ENCODE data around the gene ISCA2. TPM values are rescaled to one million over a fixed set of nuclear protein-coding genes. Genes with fewer than 3 reads are reported as not detected.

ISCA2 gene
- total and polyA plus RNA-seq, 2 donors (not counting 3 experiments of a cell fraction or from before 2014, with no cell fraction given), result 22.6 to 25.7 TPM

GRCh38 chr14:74482571-74482970 is 11.0 kb upstream of the ISCA2 start:
- H3K4me3 ChIP-seq (replicated peaks in 1 of 3; ENCODE audit: insufficient read depth in 1 of 3, low read depth in 1 of 3, low read length in 3 of 3), result no peak overlapping the region
- H3K9me3 ChIP-seq (replicated peaks; ENCODE audit: control insufficient read depth, insufficient read depth, low read length), result no peaks in the 10 kb centered on the region
- H3K4me2 ChIP-seq (ENCODE audit: insufficient read depth, low read length), result no peak overlapping the region
- intact Hi-C loops (cut with micrococcal nuclease) (no loop called here), dilution Hi-C loops (cut with MboI; ENCODE audit: extremely low pct_ligation_motif_present, low sequenced_read_pairs) (no loop called here)
- peaks cover 26% of the 10 kb centered on the region for H3K4me1 ChIP-seq (ENCODE audit: control insufficient read depth, extremely low read depth, insufficient read depth, low read length)
- H3K9me1 ChIP-seq (replicated peaks; ENCODE audit: control insufficient read depth, extremely low read depth, insufficient read depth, low read length), result no peaks in the 10 kb centered on the region
- H3K27ac ChIP-seq (ENCODE audit: insufficient read depth, low read depth, low read length), result no peak overlapping the region
- FAIRE-seq (no peak), DNase-seq (ENCODE audit: low read depth, low spot score) (no peak)
- H3K9ac ChIP-seq (replicated peaks; ENCODE audit: extremely low read depth, insufficient read depth, low read length), result no peak overlapping the region
- H3K79me2 ChIP-seq (ENCODE audit: control insufficient read depth, insufficient read depth, low read length), result peaks cover 6% of the 10 kb centered on the region
- no TSS peak for BruUV-seq (replicated peaks)
- peaks cover 12 to 20% of the 10 kb centered on the region in 2 experiments for H3K36me3 ChIP-seq (ENCODE audit: control insufficient read depth in 2 of 2, extremely low read depth in 1 of 2, insufficient read depth in 2 of 2, low read length in 2 of 2)
- CTCF ChIA-PET, result interaction anchor here (1.2 kb wide), 1 partner anchor 8 kb away, joined by 3 read pairs; no protein-coding TSS in a partner anchor
- TF ChIP-seq GATA2 (IDR thresholded peaks at IDR 0.05; ENCODE audit: insufficient read depth, insufficient read length, low read depth, low read length) (no peak), POLR2AphosphoS5 (IDR thresholded peaks at IDR 0.05; ENCODE audit: insufficient read depth, low read depth, low read length) (no peak), POLR2A (IDR thresholded peaks at IDR 0.05; ENCODE audit: low read depth, low read length) (no peak), JUN (IDR thresholded peaks at IDR 0.05; ENCODE audit: borderline replicate concordance, insufficient read depth, insufficient read length, low read depth) (no peak), MAX (IDR thresholded peaks at IDR 0.05; ENCODE audit: insufficient read depth, insufficient read length) (no peak), FOS (IDR thresholded peaks at IDR 0.05; ENCODE audit: borderline replicate concordance, insufficient read depth, low read length) (no peak), MYC (IDR thresholded peaks at IDR 0.05; ENCODE audit: low read depth, low read length) (no peak), EZH2 (IDR thresholded peaks at IDR 0.05; ENCODE audit: borderline replicate concordance, low read depth, low read length, severe bottlenecking) (no peak)
- H3K27me3 ChIP-seq (ENCODE audit: control insufficient read depth in 2 of 2, insufficient read depth in 2 of 2, low read length in 2 of 2), result no peaks in the 10 kb centered on the region
- no peaks in the 10 kb centered on the region for H4K20me1 ChIP-seq (replicated peaks; ENCODE audit: control insufficient read depth, extremely low read depth, insufficient read depth, low read length)
- POLR2A ChIA-PET, result no interaction called here
- H2AFZ ChIP-seq (ENCODE audit: low read depth, low read length), result no peak overlapping the region

- Histone ChIP-seq H3K79me2 (ENCODE audit: control insufficient read depth, insufficient read depth, low read length) (peaks cover 11% of the 10 kb centered on the region), H3K9me3 (replicated peaks; ENCODE audit: control insufficient read depth, insufficient read depth, low read length) (no peaks in the 10 kb centered on the region), H3K9ac (replicated peaks; ENCODE audit: extremely low read depth, insufficient read depth, low read length) (no peak overlapping the region), H3K4me3 (replicated peaks in 1 of 3; ENCODE audit: insufficient read depth in 1 of 3, low read depth in 1 of 3, low read length in 3 of 3) (no peak overlapping the region), H3K27me3 (ENCODE audit: control insufficient read depth in 2 of 2, insufficient read depth in 2 of 2, low read length in 2 of 2) (no peaks in the 10 kb centered on the region), H3K4me1 (ENCODE audit: control insufficient read depth, extremely low read depth, insufficient read depth, low read length) (peaks cover 33% of the 10 kb centered on the region), H3K4me2 (ENCODE audit: insufficient read depth, low read length) (no peak overlapping the region), H3K9me1 (replicated peaks; ENCODE audit: control insufficient read depth, extremely low read depth, insufficient read depth, low read length) (no peaks in the 10 kb centered on the region), H3K27ac (ENCODE audit: insufficient read depth, low read depth, low read length) (no peak overlapping the region), H2AFZ (ENCODE audit: low read depth, low read length) (no peak overlapping the region), H3K36me3 (ENCODE audit: control insufficient read depth in 2 of 2, extremely low read depth in 1 of 2, insufficient read depth in 2 of 2, low read length in 2 of 2) (peaks cover 12 to 22% of the 10 kb centered on the region in 2 experiments), H4K20me1 (replicated peaks; ENCODE audit: control insufficient read depth, extremely low read depth, insufficient read depth, low read length) (no peaks in the 10 kb centered on the region)
- BruUV-seq (replicated peaks), result no TSS peak
- dilution Hi-C loops (cut with MboI; ENCODE audit: extremely low pct_ligation_motif_present, low sequenced_read_pairs) (no loop called here), intact Hi-C loops (cut with micrococcal nuclease) (no loop called here)
- DNase-seq (ENCODE audit: low read depth, low spot score) (no peak), FAIRE-seq (no peak)
- TF ChIP-seq FOS (IDR thresholded peaks at IDR 0.05; ENCODE audit: borderline replicate concordance, insufficient read depth, low read length) (no peak), GATA2 (IDR thresholded peaks at IDR 0.05; ENCODE audit: insufficient read depth, insufficient read length, low read depth, low read length) (no peak), POLR2A (IDR thresholded peaks at IDR 0.05; ENCODE audit: low read depth, low read length) (no peak), JUN (IDR thresholded peaks at IDR 0.05; ENCODE audit: borderline replicate concordance, insufficient read depth, insufficient read length, low read depth) (no peak), POLR2AphosphoS5 (IDR thresholded peaks at IDR 0.05; ENCODE audit: insufficient read depth, low read depth, low read length) (no peak), MAX (IDR thresholded peaks at IDR 0.05; ENCODE audit: insufficient read depth, insufficient read length) (no peak), CTCF (IDR thresholded peaks at IDR 0.05; ENCODE audit: extremely low read depth in 1 of 2, insufficient read depth in 1 of 2, low read depth in 1 of 2, low read length in 2 of 2) (no peak), MYC (IDR thresholded peaks at IDR 0.05; ENCODE audit: low read depth, low read length) (no peak), EZH2 (IDR thresholded peaks at IDR 0.05; ENCODE audit: borderline replicate concordance, low read depth, low read length, severe bottlenecking) (no peak)
- POLR2A ChIA-PET, result no interaction called here
- CTCF ChIA-PET, result no interaction called here
These were observed 10.2 kb upstream of the ISCA2 start for GRCh38 chr14:74483321-74483720.
